ENCODE data around the gene SYNJ1. TPM values are rescaled to one million over a fixed set of nuclear protein-coding genes. Genes with fewer than 3 reads are reported as not detected.

The SYNJ1 gene
- total and polyA plus RNA-seq, 2 of the 13 experiments (the other 11 are each of a cell fraction or from before 2014, with no cell fraction given) = 2.0 to 2.7 TPM

DNA sequence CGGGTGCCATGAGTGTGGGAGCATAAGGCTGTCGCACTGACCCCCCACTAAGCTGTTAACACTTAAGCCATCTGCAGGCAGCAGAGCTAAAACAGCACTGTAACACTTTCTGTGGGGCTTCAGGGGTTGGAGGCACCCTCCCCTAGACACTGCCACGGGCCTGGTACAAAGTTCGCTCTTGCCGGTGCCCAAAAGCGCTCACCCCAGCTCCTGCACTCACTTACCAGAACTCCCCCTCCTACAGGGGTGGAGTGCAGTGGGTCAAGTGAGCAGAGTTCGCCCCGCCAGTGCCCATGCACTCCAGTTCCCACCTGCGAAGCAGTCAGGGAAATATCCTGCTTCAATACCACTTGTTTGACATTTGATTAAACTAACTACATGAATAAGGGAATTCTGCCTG lies 69.3 kb downstream of the SYNJ1 start (continued):
- TF ChIP-seq, protein P1, sequence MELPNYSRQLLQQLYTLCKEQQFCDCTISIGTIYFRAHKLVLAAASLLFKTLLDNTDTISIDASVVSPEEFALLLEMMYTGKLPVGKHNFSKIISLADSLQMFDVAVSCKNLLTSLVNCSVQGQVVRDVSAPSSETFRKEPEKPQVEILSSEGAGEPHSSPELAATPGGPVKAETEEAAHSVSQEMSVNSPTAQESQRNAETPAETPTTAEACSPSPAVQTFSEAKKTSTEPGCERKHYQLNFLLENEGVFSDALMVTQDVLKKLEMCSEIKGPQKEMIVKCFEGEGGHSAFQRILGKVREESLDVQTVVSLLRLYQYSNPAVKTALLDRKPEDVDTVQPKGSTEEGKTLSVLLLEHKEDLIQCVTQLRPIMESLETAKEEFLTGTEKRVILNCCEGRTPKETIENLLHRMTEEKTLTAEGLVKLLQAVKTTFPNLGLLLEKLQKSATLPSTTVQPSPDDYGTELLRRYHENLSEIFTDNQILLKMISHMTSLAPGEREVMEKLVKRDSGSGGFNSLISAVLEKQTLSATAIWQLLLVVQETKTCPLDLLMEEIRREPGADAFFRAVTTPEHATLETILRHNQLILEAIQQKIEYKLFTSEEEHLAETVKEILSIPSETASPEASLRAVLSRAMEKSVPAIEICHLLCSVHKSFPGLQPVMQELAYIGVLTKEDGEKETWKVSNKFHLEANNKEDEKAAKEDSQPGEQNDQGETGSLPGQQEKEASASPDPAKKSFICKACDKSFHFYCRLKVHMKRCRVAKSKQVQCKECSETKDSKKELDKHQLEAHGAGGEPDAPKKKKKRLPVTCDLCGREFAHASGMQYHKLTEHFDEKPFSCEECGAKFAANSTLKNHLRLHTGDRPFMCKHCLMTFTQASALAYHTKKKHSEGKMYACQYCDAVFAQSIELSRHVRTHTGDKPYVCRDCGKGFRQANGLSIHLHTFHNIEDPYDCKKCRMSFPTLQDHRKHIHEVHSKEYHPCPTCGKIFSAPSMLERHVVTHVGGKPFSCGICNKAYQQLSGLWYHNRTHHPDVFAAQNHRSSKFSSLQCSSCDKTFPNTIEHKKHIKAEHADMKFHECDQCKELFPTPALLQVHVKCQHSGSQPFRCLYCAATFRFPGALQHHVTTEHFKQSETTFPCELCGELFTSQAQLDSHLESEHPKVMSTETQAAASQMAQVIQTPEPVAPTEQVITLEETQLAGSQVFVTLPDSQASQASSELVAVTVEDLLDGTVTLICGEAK (IDR thresholded peaks at IDR 0.05) = no peak
- TF ChIP-seq, protein P1 (CRISPR knock-in tag; IDR thresholded peaks at IDR 0.05) = no peak
- TF ChIP-seq CEBPG (CRISPR knock-in tag; IDR thresholded peaks at IDR 0.05) = no peak
- peak; percentile 92 for TF ChIP-seq HNF4A (CRISPR knock-in tag; IDR thresholded peaks at IDR 0.05)
